Right lobe of liver (tissue), 4 donors: ENCODE data around the gene ADAM23.

ENCODE experiments used
- CTCF ChIP-seq, 4 donors: fragments of 200-600 bp in 3 of 4; fragments of 450-650 bp in 1 of 4; IDR thresholded peaks; one replicate each; pipeline versions ENCODE4 v1.5.1 to v1.8.0; 2016 to 2022; ENCODE audit warnings: antibody characterized with exemption in 4 of 4, mild to moderate bottlenecking in 2 of 4
- POLR2A ChIP-seq: fragments of 450-650 bp; IDR thresholded peaks from one replicate; pipeline ENCODE4 v1.6.1; 2017; ENCODE audit warnings: antibody characterized with exemption, mild to moderate bottlenecking
- donor health status: DM: no; HTN: no; CAD: no.
- donor health status: DM: no; HTN: no; CAD: no.
- donor health status: DM: no; HTN: yes; CAD: no.

- no peak for TF ChIP-seq CTCF (IDR thresholded peaks at IDR 0.05)
- TF ChIP-seq POLR2A = no peak
These were observed 59.4 kb downstream of the ADAM23 start for GRCh38 chr2:206502729-206503128.
